Measurements from ENCODE around the gene MEIKIN. TPM values are rescaled to one million over a fixed set of nuclear protein-coding genes. Genes with fewer than 3 reads are reported as not detected.

The MEIKIN gene
- total and polyA plus RNA-seq, 2 donors (not counting 3 experiments of a cell fraction or from before 2014, with no cell fraction given): not detected

GRCh38 chr5:131952301-131952857 is 6.9 kb upstream of the MEIKIN start:
- H3K9me1 ChIP-seq (replicated peaks; ENCODE audit: control insufficient read depth, extremely low read depth, insufficient read depth, low read length): no peaks in the 10 kb centered on the region

More at GRCh38 chr5:131952301-131952857, 6.9 kb upstream of the MEIKIN start:
- Histone ChIP-seq H3K4me1 (ENCODE audit: control insufficient read depth, extremely low read depth, insufficient read depth, low read length) (no peaks in the 10 kb centered on the region), H3K9me3 (replicated peaks; ENCODE audit: control insufficient read depth, insufficient read depth, low read length) (no peaks in the 10 kb centered on the region), H3K4me2 (ENCODE audit: insufficient read depth, low read length) (no peak overlapping the region), H3K9ac (replicated peaks; ENCODE audit: extremely low read depth, insufficient read depth, low read length) (no peak overlapping the region), H2AFZ (ENCODE audit: low read depth, low read length) (no peak overlapping the region), H3K36me3 (ENCODE audit: control insufficient read depth in 2 of 2, extremely low read depth in 1 of 2, insufficient read depth in 2 of 2, low read length in 2 of 2) (no peaks in the 10 kb centered on the region), H3K27ac (ENCODE audit: insufficient read depth, low read depth, low read length) (no peak overlapping the region), H4K20me1 (replicated peaks; ENCODE audit: control insufficient read depth, extremely low read depth, insufficient read depth, low read length) (no peaks in the 10 kb centered on the region), H3K27me3 (ENCODE audit: control insufficient read depth in 2 of 2, insufficient read depth in 2 of 2, low read length in 2 of 2) (peaks cover 3 to 4% of the 10 kb centered on the region in 2 experiments), H3K4me3 (replicated peaks in 1 of 3; ENCODE audit: insufficient read depth in 1 of 3, low read depth in 1 of 3, low read length in 3 of 3) (no peak overlapping the region), H3K79me2 (ENCODE audit: control insufficient read depth, insufficient read depth, low read length) (no peaks in the 10 kb centered on the region)
- no peak for FAIRE-seq
- CTCF ChIA-PET: interaction anchor here (0.5 to 1.4 kb wide), 2 partner anchors 18 to 363 kb away, joined by 3 to 4 read pairs; no protein-coding TSS in a partner anchor
- intact Hi-C loops (cut with micrococcal nuclease): no loop called here
- no peak for DNase-seq (ENCODE audit: low read depth, low spot score)
- BruUV-seq (replicated peaks): no TSS peak
- POLR2A ChIA-PET: no interaction called here
- TF ChIP-seq MAX (IDR thresholded peaks at IDR 0.05; ENCODE audit: insufficient read depth, insufficient read length): no peak
- TF ChIP-seq MYC (IDR thresholded peaks at IDR 0.05; ENCODE audit: low read depth, low read length): no peak
- TF ChIP-seq POLR2A (IDR thresholded peaks at IDR 0.05; ENCODE audit: low read depth, low read length): no peak
- no peak for TF ChIP-seq POLR2AphosphoS5 (IDR thresholded peaks at IDR 0.05; ENCODE audit: insufficient read depth, low read depth, low read length)
- TF ChIP-seq EZH2 (IDR thresholded peaks at IDR 0.05; ENCODE audit: borderline replicate concordance, low read depth, low read length, severe bottlenecking): no peak
- TF ChIP-seq FOS (IDR thresholded peaks at IDR 0.05; ENCODE audit: borderline replicate concordance, insufficient read depth, low read length): no peak
- no peak for TF ChIP-seq GATA2 (IDR thresholded peaks at IDR 0.05; ENCODE audit: insufficient read depth, insufficient read length, low read depth, low read length)
- no peak for TF ChIP-seq CTCF (IDR thresholded peaks at IDR 0.05; ENCODE audit: extremely low read depth in 1 of 2, insufficient read depth in 1 of 2, low read depth in 1 of 2, low read length in 2 of 2)
- TF ChIP-seq JUN (IDR thresholded peaks at IDR 0.05; ENCODE audit: borderline replicate concordance, insufficient read depth, insufficient read length, low read depth): no peak
- dilution Hi-C loops (cut with MboI; ENCODE audit: extremely low pct_ligation_motif_present, low sequenced_read_pairs): no loop called here

Data from endothelial cell of umbilical vein (primary cell).